T-helper 22 cell (primary cell): Measurements from ENCODE around the gene MARCHF9.

Experiments used
- DNase-seq: peaks from one replicate; pipeline ENCODE4 v3.0.0-alpha.2; 2020; ENCODE audit warnings: low read depth

MARCHF9 gene

GRCh38 chr12:57800965-57801364 lies 46.1 kb downstream of the MARCHF9 start:
- DNase-seq = no peak

GRCh38 chr12:57802607-57803006 lies 47.7 kb downstream of the MARCHF9 start:
- no peak for DNase-seq

- DNase-seq = no peak
Observed at GRCh38 chr12:57803319-57803893, 48.5 kb downstream of the MARCHF9 start.

- DNase-seq = no peak
Observed at GRCh38 chr12:57806677-57807076, 51.8 kb downstream of the MARCHF9 start.

- no peak for DNase-seq
Observed at GRCh38 chr12:57807285-57807684, 52.4 kb downstream of the MARCHF9 start.

- no peak for DNase-seq
Observed at GRCh38 chr12:57808351-57808750, 53.4 kb downstream of the MARCHF9 start.

- no peak for DNase-seq
Observed at GRCh38 chr12:57809425-57809824, 54.5 kb downstream of the MARCHF9 start.
